NOMO-1 treated with dmso at 0.1 percent for 144 hours (cell line): Measurements from ENCODE around the gene WWP2.
"Not testable (repeated sequence)": the region's sequence is repeated elsewhere in the genome, so short reads cannot be mapped to it uniquely, and the experiment has no call there.

Experiments
- DNase-seq: peaks from one replicate; lab custom pipeline; 2025; ENCODE audit not compliant: unreplicated experiment; lab: John Stamatoyannopoulos, UW

Gene WWP2

DNA sequence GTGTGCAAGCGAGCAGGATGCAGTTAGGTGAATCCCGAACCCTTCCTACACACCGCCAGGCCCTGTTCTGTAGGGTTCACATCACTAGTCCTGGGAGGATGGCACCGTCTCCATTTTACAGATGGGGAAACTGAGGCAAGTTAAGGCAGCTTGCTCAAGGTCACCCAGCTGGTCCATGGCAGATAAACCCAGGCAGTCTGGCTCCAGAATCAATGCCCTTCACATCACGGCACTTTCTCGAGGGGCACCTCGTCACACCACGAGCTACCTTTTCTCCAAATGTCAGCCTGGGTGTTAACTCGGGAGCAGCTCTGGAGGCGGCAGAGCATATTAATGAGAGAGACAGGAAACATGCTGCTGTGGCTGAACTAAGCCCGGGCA lies 16.9 kb upstream of the WWP2 start:
- DNase-seq, result no peak

DNA sequence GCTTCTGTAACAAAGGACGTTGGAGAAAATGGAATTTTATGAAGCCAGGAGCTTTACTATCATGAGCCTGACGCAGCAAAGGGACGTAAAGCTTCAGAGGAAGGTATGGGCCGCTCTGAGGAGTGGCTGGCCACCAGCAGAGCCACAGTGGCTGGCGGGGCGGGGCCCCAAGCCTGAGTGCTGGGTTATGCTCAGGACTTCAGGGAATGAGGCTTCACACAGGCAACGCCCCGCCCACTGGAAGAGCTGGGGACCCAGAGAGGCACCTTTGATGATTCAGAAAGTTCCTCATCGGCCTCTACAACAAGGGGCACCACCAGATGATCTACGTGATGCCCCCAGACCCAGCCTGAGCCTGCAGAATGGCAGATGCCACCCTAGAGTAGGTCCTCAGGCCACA lies 16.2 kb upstream of the WWP2 start:
- no peak for DNase-seq

DNA sequence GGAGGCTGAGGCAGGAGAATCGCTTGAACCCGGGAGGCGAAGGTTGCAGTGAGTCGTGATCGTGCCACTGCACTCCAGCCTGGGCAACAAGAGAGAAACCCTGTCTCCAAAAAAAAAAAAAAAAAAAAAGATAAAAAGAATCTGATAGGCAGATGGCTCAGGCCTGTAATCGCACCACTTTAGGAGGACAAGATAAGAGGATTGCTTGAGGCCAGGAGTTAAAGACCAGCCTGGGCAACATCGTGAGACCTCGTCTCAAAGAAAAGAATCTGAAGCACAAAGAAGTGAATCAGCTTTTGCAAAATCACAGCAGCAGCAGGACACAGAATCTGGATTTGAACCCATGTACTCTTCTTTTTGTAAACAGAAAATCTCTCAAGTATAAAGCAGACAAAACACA lies 15.0 kb upstream of the WWP2 start:
- DNase-seq, result no peak

DNA sequence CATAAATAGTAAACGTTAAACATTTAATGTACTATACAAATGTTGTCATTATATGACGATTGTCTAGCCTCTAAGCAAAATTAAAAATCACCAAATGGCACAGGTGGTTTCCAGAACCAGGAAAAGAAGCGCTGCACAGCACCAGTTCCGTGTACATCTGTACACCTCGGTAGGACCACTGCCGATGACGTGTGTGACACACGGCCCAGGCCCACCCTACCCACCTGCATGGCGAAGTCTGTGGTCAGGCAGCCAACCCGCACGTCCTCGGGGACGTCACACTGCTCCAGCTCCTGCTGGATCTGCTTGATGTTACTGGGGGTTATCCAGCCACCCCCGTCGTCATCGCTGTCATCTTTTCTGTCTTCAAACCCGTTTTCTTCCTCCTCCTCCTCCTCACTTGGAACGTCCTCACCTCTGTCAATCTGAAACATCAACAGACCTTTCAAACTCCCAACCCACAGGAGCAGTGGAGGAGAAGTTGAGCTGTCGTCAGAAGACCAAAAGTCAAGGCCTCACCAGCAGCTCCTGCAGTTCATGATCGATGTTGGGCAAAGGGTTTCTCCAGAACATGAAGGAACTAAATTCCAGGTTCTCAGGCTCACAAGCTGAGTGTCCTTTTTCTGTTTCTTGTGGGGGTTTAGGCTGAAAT lies 13.3 kb upstream of the WWP2 start:
- no peak for DNase-seq

DNA sequence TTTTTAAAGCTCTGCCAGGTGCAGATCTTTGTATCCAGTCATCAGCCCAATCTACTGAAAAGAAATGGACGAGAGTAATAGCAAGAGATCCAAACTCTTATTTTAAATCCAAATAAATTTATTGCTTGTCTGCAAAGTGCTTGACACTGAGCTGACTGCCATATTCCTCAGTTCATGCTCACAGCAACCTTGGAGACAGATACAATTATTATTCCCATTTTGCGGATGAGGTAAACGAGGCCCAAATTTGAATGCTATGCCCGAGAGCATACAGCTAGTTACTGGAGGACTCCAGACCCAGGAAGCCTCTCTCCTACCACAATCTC lies 8.0 kb upstream of the WWP2 start:
- DNase-seq, result no peak

DNA sequence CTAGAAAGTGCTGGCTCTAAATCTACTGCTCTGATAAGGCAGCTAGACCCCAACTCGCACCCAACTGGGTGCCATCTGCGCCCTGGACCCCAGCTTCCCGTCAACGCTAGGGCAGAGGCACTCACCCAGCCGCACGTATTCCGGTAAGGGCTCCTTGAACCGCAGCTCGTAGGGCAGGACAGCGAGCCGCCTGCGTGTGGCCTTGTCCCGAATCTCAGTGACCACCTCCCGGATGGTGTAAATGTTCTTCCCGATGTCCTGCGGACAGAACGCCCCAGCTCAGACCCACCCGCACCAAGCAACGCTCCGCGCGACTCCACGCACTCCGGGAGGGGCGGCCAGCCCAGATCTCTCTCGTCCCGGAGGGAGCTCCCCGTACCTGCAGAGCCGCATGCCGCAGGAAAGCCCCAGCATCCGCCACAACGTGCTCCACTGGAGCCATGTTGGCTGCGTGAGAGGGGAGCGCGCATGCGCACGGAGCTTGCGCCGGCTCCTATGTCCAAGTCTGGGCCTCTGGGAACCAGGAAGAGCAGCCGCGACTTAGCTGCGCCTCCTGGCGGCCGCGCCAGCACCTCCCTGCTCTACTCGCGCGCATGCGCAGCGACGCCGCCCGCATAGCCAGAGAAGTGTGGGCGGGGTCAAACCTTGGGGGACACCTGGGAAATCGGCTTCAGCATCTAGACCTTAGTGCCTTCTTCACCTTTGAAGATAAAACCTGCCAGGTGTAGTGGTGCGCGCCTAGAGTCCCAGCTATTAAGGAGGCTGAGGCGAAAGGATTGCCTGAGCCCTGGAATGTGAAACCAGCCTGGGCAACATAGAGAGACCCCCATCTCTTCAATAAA lies 7.4 kb upstream of the WWP2 start, which contains the start of gene NOB1:
TSS of gene NOB1 (minus strand) at position 458 of the 842 bp plus-strand sequence. CDS start at position 442, 16 bp downstream.
- DNase-seq, result peak; percentile 93

DNA sequence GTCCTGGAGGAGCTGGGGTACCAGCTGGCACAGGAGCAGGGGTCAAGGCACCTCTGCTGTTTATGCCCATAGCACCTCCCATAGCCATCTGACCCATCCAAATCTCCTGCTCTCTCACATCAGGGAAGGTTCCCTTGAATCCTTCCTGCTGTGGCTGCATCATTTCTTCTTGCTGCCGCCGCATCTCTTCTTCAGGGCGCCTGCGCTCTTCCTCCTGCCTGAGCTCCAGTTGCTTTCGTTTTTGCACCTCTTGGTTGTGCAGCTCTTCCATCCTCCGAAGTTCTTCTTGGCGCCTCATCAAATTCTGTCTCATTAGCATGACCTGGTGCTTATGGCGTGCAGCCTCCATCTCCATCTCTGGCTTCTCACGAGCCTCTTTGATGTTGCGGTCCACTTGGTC lies 5.4 kb upstream of the WWP2 start:
- no peak for DNase-seq

DNA sequence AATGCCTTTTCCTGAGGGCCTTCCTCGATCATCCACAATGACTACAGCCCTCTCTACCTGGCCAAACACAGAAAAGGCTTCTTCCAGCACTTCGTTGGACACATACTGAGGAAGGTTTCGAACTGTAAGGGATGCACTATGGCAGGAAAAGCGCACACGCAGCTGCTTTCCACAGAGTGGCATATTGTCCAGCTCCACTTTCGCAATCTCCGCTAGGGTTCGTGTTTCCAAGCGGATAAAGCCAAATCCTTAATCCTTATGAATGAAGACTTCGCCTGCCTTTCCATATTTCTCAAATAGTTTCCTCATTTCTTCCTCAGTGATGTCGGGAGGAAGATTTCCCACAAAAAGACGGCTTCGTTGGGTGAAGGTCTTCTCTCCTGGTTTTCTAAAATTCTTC lies 4.8 kb upstream of the WWP2 start:
- DNase-seq, result not testable (repeated sequence)

DNA sequence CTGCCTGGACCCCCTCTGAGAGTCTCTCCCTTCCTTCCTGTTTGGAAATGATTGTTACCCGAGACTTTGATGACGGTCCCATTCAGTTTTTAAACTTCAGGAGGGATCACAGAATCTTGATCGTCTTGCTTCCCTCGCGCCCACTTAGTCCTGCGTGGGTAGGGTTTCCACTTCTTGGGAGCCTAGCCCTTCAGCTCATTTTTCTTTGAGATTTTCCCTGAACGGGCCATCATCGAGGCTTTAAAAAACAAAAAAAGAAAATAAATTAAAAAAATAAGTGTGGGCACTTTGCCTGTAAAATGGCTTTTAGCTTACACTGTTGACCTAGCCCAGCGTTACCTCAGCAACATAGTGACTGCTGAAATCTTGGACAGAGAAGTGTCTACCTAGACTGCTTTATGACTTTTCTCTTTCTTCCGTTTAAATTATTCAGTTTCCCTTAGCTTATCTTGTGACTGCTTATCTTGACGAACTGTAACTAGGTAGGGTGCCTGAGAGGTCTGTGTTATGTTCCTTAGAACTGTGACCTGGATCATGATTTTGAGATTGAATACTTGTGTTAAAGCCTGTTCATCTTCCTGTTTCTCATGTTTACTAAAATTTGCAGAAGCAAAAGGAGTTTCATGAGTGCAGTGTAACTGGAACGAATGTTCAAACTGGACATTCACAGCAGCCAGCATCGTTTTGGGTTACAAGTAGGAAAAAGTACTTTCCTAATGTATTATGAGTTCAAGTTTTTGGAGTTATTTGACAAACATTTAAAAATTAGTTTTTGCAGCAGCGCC lies 874 bp downstream of the WWP2 start:
- peak; percentile 18 for DNase-seq

DNA sequence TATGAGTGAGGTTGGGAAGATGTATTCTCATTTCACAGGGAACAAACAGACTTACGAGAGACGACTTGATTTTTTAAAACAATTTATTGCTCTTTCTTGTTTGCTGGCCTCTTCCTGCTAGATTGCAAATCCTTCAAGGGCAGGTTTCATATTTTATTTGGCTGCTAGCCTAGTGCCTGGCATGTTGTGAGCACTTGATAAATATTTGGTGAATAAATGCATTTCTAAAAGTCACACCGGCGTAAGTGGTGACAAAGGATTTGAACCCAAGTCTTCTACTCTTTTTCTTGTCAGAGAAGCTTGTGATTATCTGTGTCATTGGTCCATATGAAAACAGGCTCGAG lies 1.4 kb downstream of the WWP2 start:
- no peak for DNase-seq

DNA sequence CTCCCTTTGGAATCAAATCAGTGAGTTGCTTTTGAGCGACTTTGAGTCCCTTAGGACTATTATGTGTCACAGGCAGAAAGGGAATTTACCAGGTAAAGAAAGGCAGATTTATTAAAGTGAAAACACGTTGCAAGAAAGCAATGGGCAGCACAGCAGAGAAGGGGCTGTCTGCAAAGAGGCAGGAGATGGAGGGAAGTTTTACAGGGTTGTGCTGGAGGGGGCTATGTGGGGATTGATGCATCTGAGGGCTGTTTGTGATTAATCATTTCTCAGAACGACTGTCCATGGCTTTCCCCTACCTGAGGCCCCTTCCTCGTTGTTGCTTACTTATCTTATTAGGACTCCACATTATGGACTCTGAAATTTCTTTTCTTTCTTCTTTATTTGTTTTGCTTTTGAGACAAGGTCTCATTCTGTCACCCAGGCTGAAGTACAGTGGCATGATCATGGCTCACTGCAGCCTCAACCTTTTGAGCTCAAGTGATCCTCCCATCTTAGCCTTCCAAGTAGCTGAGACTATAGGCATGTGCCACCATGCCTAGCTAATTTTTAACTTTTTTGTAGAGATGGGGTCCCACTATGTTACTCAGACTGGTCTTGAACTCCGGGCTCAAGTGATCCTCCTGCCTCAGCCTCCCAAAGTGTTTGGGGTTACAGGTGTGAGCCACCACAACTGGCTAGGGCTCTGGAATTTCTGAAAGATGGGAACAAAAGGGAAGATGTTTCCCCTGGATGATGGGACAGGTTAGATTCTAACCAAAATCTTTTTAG lies 5.5 kb downstream of the WWP2 start:
- DNase-seq, result no peak

DNA sequence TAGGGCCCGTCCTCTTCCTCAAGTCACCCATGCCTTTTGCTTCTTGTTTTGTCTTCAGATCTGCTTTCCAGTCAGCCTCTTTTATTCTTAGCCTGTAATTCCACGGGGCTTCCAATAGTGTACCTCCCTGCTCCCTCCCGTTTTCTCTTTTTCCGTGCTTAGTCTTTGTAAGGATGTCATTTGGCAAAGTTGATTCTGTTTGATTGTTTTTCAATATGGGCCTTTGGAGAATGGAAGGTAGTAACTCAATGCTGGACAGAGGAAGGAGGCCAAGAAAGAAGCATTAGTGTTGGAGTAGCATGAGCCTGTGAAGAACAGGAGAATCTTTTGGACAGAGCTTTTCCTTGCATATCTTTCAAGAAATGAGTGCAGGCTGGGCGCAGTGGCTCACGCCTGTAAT lies 6.5 kb downstream of the WWP2 start:
- DNase-seq, result no peak

DNA sequence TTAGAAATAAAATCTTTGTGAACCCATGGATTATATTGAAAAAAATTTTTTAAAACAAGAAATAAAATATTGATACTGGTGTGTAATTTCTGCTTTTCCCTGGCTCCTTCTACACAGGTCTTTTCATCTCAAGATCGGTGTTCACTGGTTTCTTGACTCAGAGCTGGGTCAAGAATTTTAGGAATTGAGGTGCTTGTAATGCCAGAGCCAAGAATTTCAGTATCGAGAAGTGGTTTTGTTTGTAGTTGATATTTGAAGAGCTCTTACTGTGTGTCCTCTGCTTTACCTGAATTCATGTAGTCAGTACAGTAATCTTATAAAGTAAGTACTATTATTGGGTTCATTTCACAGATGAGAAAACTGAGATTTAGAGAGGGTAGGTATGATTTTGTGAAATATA lies 7.3 kb downstream of the WWP2 start:
- DNase-seq, result no peak

DNA sequence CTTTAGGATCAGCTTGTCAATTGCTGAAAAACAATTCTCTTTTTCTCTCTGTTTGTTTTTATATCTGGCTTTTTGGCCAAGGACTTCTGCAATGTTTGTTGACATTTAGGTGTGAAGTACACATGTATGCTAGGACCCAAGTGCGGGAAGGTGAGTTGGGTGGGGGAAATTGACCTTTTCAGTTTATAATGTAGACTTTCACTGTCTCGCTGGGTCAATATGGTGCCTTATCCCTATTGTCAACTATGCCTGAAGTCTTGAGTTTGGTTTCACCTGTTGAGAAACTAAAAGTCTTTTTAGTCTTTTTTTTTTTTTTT lies 9.5 kb downstream of the WWP2 start:
- DNase-seq, result no peak

DNA sequence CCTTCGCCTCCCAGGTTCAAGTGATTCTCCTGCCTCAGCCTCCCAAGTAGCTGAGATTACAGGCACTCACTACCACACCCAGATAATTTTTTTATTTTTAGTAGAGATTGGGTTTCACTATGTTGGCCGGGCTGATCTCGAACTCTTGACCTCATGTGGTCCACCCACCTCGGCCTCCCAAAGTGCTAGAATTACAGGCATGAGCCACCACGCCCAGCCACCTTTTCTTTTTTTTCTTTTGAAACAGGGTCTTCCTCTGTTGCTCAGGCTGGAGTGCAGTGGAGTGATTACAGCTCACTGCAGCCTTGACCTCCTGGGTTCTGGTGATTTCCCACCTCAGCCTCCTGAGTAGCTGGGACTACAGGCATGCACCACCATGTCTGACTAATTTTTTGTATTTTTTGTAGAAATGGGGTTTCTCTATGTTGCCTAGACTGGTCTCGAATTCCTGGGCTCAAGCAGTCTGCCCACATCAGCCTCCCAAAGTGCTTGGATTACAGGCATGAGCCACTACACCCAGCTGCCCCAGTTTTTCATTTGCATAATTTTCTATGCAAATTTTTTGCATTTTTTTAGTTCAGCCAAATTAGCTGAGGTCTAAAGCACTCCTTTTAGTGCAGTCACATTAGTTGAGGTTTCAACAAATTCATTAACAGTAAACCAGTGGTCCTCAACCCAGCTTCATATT lies 11.3 kb downstream of the WWP2 start:
- DNase-seq, result no peak

DNA sequence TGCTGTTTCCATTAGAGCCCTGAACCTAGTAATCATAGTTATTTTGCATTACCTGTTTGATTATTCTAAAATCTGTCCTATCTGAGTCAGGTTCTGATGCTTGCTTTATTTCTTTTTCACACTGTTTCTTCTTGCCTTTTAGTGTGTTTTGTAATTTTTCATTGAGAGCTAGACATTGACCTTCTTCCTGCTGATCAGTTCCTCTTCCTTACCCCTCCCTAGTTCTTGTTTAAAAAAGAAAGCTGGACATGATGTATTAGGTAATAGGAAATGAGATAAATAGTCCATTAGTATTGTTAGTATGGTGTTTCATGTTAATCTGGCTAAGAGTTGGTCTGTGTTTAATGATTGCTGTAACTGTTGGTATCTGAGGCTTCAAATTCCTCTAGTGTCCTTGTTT lies 13.4 kb downstream of the WWP2 start:
- DNase-seq, result no peak

DNA sequence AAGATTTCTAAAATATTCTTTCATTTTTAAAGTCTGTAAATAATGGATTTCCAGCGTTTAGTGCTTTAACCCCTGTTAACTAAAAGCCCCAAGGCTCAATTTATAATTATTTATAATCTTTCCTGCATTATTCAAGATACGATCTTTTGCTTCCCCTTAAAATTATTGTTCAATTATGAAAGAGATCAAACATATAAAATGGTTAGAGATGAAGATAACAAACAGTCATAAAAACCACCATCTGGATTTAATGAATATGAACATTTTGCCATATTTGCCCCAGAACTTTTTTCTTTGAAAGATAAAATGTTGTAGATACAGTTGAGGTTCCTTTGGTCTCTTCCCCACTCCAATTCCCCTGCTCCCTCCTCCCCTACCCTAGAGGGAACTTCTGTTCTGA lies 17.6 kb downstream of the WWP2 start:
- no peak for DNase-seq

DNA sequence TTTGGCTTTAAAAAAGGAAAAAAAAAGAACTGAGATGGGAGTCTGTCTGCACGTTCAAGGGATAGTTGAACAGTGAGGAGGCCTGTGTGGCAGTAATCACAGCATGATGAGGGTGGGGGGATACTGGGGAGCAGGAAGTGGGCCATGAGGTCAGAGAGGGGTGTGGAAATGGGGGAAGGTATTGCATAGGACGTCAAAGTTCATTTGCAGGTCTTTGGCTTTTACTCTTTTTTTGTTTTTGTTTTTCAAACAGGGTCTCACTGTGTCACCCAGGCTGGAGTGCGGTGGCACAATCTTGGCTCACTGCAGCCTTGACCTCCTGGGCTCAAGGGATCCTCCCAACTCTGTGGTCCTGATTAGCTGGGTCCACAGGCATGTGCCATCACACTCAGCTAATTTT lies 19.0 kb downstream of the WWP2 start:
- no peak for DNase-seq

DNA sequence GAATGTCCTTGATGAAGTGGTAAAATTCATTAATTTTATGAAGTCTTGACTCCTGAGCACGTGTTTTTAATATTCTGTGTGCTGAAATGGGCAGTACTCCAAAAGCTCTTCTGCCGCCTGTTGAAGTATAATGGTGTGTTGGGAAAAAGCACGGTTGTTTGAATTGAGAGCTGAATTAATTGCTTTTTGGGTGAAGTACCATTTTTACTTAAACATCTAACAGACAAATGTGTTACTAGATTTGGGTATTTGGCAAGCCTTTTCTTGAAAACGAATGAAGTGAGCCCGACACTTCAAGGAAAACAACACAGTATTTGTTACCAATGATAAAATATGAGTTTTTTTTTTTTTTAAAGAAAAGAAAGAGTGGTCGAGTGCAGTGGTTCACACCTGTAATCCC lies 22.5 kb downstream of the WWP2 start:
- DNase-seq, result no peak

DNA sequence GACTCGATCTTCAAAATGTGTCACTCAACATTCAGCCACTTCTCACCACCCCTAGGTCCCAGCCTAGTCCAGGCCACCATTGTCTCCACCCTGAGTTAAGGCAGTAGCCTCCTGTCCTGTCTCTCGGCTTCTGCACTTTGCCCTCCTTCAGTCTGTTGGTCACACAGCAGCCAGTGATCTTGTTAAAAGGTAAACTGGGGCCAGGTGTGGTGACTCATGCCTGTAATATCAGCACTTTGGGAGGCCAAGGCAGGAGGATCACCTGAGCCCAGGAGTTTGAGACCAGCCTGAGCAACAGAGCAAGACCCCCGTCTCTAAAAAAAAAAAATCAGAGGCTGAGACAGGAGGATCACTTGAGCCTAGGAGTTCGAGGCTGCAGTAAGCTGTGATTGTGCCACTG lies 25.8 kb downstream of the WWP2 start:
- DNase-seq, result no peak

DNA sequence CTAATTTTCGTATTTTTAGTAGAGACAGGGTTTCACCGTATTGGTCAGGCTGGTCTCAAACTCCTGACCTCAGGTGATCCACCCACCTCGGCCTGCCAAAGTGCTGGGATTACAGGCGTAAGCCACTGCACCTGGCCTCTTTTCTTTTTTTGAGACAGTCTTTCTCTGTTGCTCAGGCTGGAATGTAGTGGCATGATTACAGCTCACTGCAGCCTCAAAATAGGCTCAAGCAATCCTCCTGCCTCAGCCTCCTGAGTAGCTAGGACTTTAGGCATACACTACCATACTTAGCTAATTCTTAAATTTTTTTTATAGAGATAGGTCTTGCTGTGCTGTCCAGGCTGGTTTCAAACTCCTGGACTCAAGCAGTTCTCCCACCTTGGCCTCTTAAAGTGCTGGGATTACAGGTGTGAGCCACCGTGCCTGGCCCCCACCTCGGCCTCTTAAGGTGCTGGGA lies 29.3 kb downstream of the WWP2 start:
- not testable (repeated sequence) for DNase-seq
